K562 (cell line): ENCODE results near the gene SLC9A1. TPM values are rescaled to one million over a fixed set of nuclear protein-coding genes. Genes with fewer than 3 reads are reported as not detected.

Experiments
- CBX3 ChIP-seq, 2 experiments: IDR thresholded peaks; 1 replicate in 1 of 2; 2 replicates in 1 of 2; pipeline ENCODE4 v1.6.1; 2012; ENCODE audit warnings: inconsistent platforms in 2 of 2, low read length in 2 of 2, borderline replicate concordance in 1 of 2, control low read depth in 1 of 2
- NR2C1 ChIP-seq, 2 experiments: fragments of 450-650 bp; IDR thresholded peaks; 2 replicates each; pipeline ENCODE4 v1.6.1; 2017; ENCODE audit warnings: mild to moderate bottlenecking in 2 of 2, antibody characterized with exemption in 1 of 2, inconsistent platforms in 1 of 2, missing compliant biosample characterization in 1 of 2, missing genetic modification characterization in 1 of 2
- PBX2 ChIP-seq, 2 experiments: IDR thresholded peaks in 1 of 2; conservative IDR thresholded peaks in 1 of 2; 2 replicates each; pipeline ENCODE4 v1.6.1; 2016; ENCODE audit warnings: low read depth in 2 of 2, mild to moderate bottlenecking in 1 of 2, missing compliant biosample characterization in 1 of 2, missing genetic modification characterization in 1 of 2, moderate library complexity in 1 of 2
- SRSF9 ChIP-seq: fragments of 200-400 bp; formaldehyde crosslinking; IDR thresholded peaks from 2 replicates; pipeline ENCODE4 v1.6.1; 2017; ENCODE audit warnings: low read depth, low read length, borderline replicate concordance
- TAL1 ChIP-seq: fragments of 450-650 bp; IDR thresholded peaks from 2 replicates; pipeline ENCODE4 v1.6.1; 2016; ENCODE audit warnings: mild to moderate bottlenecking
- TARDBP ChIP-seq: fragments of 450-650 bp; IDR thresholded peaks from 2 replicates; pipeline ENCODE4 v1.6.1; 2016
- U2AF1 ChIP-seq: fragments of 200-400 bp; formaldehyde crosslinking; optimal IDR thresholded peaks from 2 replicates; pipeline ENCODE3; 2017; ENCODE audit warnings: mild to moderate bottlenecking, low read depth, low read length, moderate library complexity
- YBX1 ChIP-seq: fragments of 450-650 bp; IDR thresholded peaks from 2 replicates; pipeline ENCODE4 v1.7.1; 2016; ENCODE audit warnings: mild to moderate bottlenecking
- ZBTB40 ChIP-seq, 2 experiments: fragments of 450-650 bp in 1 of 2; sonication (generic) in 1 of 2; formaldehyde crosslinking in 1 of 2; IDR thresholded peaks; 2 replicates each; pipeline versions ENCODE4 v1.7.1 to v1.9.0; 2016 to 2022; ENCODE audit warnings: inconsistent platforms in 1 of 2, mild to moderate bottlenecking in 1 of 2, missing genetic modification reagents in 1 of 2
- ZNF24 ChIP-seq: fragments of 450-650 bp; IDR thresholded peaks from 2 replicates; pipeline ENCODE4 v1.6.1; 2016
- ZNF253 ChIP-seq: fragments of 250-450 bp; sonication (Bioruptor Pico); conservative IDR thresholded peaks from 2 replicates; pipeline ENCODE4 v1.6.1; 2021; ENCODE audit warnings: mild to moderate bottlenecking
- ZNF511 ChIP-seq: sonication (generic); formaldehyde crosslinking; IDR thresholded peaks from 2 replicates; pipeline ENCODE4 v1.8.0; 2022; ENCODE audit warnings: mild to moderate bottlenecking, missing genetic modification reagents
- ZNF740 ChIP-seq, 3 experiments: fragments of 200-800 bp in 1 of 3; sonication (Bioruptor generic) in 1 of 3; sonication (generic) in 1 of 3; formaldehyde crosslinking in 1 of 3; IDR thresholded peaks; 2 replicates each; pipeline versions ENCODE4 v1.6.1 to v1.8.0; 2016 to 2022; ENCODE audit warnings: mild to moderate bottlenecking in 2 of 3, missing compliant biosample characterization in 2 of 3, missing genetic modification characterization in 2 of 3, missing genetic modification reagents in 1 of 3
- polyA plus RNA-seq, 8 experiments: library from polyadenylated mRNA; depleted of rRNA in 4 of 8; stranded (reverse) in 5 of 8; unstranded in 3 of 8; fragments of >200 nt; fragmentation: Nextera tagmentation in 2 of 8; fragmentation: Illumina TruSeq in 1 of 8; extraction: Ambion mirVana in 2 of 8; extraction: Trizol in 1 of 8; gene quantifications; 2 replicates each; pipeline versions ENCODE4 v1.2.1 to v1.2.3, GENCODE V29; 2011 to 2014; ENCODE audit warnings: inconsistent platforms in 1 of 8, missing spikeins in 1 of 8
- total RNA-seq, 7 experiments: library from RNA; depleted of rRNA in 6 of 7; stranded (reverse); fragments of >200 nt in 6 of 7; fragmentation: Illumina TruSeq in 2 of 7; extraction: Trizol in 2 of 7; gene quantifications; 2 replicates each; pipeline versions ENCODE4 v1.2.1 to v1.2.3, GENCODE V29; 2011 to 2021; ENCODE audit warnings: low replicate concordance in 1 of 7

SLC9A1 gene
- total and polyA plus RNA-seq, 9 of the 15 experiments (the other 6 are each of a cell fraction or from before 2014, with no cell fraction given): 0.59 to 14.4 (median 2.0) TPM

GRCh38 chr1:27145934-27146354, 9.0 kb downstream of the SLC9A1 start (continued):
- no peak for TF ChIP-seq SRSF9
- no peak for TF ChIP-seq ZNF511
- no peak for TF ChIP-seq ZBTB40 (IDR thresholded peaks at IDR 0.05)
- TF ChIP-seq ZBTB40 (CRISPR knock-in tag; IDR thresholded peaks at IDR 0.05): no peak
- no peak for TF ChIP-seq U2AF1
- TF ChIP-seq TARDBP: no peak
- no peak for TF ChIP-seq ZNF253 (CRISPR knock-in tag)
- TF ChIP-seq NR2C1 (IDR thresholded peaks at IDR 0.05): no peak
- no peak for TF ChIP-seq NR2C1 (tag; IDR thresholded peaks at IDR 0.05)
- TF ChIP-seq PBX2 (CRISPR knock-in tag; IDR thresholded peaks at IDR 0.05; ENCODE audit: low read depth): no peak
- TF ChIP-seq PBX2 (tag; conservative IDR thresholded peaks at IDR 0.05; ENCODE audit: low read depth): no peak
- TF ChIP-seq ZNF24: no peak
- no peak for TF ChIP-seq ZNF740 (CRISPR knock-in tag; IDR thresholded peaks at IDR 0.05)
- no peak for TF ChIP-seq ZNF740 (tag; IDR thresholded peaks at IDR 0.05)
- no peak for TF ChIP-seq TAL1
- no peak for TF ChIP-seq YBX1
- no peak; a peak in 1 of 3 replicates for TF ChIP-seq CBX3 (IDR thresholded peaks at IDR 0.05; ENCODE audit: borderline replicate concordance in 1 of 2, low read length in 2 of 2)
